GM10266 (cell line): ENCODE measurements around the gene RNF169.
A peak's percentile ranks its signal among the peaks of the same experiment; 100 is the strongest.

Experiments
- DNase-seq: peaks from one replicate; pipeline ENCODE4 v3.0.0; 2012; ENCODE audit errors: extremely low spot score
- TF ChIP-seq, protein P1 (sequence below): IDR thresholded peaks from 2 replicates; pipeline ENCODE4 v1.5.1; 2012; ENCODE audit warnings: mild to moderate bottlenecking, low read depth; ENCODE audit not compliant: control insufficient read depth, insufficient read depth; ENCODE audit errors: missing control alignments

RNF169 gene

DNA sequence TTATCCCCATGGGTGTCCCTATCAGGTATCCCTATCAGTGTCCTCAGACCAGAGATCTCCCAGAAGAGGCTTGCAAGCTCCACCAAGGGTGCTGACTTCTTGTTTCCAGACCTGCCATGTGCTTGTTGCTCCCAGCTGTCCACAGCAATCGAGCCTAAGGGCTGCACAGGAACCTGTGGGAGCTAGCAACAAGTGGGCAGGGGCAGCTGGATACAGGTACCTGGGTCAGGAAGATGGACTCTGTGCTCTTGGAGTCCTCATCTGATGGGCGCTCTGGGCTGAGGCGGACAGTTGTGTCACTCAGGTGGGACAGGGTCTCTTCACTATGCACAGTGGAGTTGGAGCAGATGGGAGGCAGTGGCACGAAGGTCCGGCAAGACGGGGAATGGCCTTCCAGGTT is 99.2 kb downstream of the RNF169 start:
- no peak for DNase-seq
- TF ChIP-seq, protein P1, sequence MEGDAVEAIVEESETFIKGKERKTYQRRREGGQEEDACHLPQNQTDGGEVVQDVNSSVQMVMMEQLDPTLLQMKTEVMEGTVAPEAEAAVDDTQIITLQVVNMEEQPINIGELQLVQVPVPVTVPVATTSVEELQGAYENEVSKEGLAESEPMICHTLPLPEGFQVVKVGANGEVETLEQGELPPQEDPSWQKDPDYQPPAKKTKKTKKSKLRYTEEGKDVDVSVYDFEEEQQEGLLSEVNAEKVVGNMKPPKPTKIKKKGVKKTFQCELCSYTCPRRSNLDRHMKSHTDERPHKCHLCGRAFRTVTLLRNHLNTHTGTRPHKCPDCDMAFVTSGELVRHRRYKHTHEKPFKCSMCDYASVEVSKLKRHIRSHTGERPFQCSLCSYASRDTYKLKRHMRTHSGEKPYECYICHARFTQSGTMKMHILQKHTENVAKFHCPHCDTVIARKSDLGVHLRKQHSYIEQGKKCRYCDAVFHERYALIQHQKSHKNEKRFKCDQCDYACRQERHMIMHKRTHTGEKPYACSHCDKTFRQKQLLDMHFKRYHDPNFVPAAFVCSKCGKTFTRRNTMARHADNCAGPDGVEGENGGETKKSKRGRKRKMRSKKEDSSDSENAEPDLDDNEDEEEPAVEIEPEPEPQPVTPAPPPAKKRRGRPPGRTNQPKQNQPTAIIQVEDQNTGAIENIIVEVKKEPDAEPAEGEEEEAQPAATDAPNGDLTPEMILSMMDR, result no peak

DNA sequence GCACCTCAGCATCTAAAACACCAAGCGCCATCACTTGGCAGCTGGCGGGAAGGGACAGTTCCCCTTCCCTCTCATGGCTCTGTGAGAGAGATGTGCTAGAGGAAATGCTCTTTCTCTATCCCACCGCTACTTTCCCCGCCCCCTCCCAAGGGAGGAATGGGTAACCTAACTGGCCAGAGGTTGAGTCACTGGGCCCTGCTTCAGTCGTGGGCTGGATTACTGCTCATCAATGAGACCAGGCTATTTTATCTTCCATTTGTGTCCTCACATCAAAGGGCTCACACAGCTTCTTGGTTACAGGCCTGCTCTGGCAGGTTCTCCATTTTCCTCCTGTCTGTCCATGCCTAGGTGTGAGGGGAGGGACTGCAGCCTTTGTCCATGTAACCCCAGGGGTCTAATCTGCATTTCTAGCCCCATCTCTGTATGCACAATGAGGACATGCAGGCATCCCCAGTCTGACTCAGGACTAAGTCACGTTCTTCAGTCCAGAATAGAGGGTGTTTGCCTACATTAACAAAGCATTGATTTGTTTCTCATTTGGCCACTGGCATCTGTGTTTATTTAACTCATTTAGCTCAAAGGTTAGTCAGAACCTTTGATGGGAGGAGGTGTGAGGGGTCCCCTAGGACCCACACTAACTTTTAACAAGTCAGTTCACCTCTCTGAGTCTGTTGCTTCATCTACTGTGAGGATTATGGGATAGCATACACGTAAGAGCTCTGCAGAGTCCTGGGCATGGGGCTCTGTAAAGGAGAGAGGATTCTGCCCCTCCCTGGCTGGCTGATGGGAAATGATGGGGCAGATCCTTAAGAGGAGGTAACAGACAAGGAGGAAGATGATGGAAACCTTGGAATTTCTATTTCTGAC is 101.1 kb downstream of the RNF169 start:
- DNase-seq, result no peak
- TF ChIP-seq, protein P1, result no peak

DNA sequence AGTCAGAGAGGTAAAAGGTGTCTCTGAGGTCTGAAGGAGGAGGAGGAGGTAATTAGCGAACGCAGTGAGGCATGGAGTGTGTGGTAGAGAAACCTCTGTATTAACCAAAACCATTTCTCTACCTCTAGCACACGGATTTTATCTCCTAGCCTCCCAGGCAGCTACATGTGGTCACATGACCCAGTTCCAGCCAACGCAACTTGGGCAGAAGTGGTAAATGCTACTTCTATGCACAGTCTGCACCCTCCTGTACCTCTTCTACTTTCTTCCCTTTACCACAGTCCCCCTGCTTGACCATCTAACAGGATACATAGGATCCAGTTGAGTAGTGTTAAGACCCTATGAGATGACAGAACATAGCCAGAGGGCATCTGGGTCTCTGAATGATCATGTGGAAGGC is 104.6 kb downstream of the RNF169 start:
- no peak for DNase-seq
- TF ChIP-seq, protein P1, result no peak

DNA sequence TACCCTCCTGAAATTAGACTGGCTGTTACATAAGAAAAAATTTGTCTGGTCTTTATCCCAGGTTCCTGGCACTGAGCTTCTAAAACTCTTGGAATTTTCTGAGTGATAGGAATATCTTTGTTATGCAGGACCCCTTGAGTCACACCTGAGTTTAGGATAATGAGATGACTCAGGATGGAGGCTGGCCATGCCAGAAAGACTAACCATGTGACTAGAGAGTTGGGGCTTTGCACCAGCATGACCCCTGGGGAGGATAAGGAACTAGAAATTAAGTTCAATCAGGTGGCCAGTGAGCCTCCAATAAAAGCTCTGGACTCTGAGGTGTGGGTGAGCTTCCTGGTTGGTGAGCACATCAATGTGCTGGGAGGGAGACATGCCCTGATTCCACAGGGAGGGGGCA is 112.1 kb downstream of the RNF169 start:
- DNase-seq, result no peak
- TF ChIP-seq, protein P1, result no peak

DNA sequence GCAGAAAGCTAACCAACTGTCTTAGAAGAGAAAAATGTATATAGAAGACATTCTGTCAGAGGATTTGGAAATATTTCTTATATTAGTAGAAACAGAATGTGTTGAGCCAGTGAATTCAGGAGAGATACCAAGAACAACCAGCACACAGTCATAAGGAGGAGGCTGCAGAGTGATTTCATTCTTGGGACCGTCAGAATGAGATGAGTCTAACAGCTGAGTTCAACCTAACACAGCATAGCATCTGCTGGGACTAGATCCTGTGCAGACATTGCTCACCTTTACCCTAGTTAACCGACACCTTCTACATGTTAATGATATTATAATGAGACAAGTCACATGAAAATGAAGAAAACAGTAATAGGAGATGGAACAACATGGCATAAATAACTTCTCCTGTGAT is 114.8 kb downstream of the RNF169 start:
- TF ChIP-seq, protein P1, result no peak
- DNase-seq, result no peak

DNA sequence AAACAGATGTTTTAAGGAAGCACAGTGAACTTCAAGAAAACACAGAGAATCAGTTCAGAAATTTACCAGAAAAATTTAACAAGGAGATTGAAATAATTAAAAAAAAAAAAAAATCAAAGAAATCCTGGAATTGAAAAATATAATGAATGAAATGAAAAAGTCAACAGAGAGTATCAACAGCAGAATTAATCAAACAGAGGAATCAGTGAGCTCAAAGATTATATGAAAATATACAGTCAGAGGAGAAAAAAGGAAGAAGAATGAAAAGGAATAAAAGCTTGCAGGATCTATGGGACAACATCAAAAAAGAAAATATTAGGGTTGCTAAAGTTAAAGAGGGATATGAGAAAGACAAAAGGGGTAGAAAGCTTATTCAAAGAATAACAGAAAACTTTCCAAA is 117.9 kb downstream of the RNF169 start:
- no peak for DNase-seq
- TF ChIP-seq, protein P1, result no peak

DNA sequence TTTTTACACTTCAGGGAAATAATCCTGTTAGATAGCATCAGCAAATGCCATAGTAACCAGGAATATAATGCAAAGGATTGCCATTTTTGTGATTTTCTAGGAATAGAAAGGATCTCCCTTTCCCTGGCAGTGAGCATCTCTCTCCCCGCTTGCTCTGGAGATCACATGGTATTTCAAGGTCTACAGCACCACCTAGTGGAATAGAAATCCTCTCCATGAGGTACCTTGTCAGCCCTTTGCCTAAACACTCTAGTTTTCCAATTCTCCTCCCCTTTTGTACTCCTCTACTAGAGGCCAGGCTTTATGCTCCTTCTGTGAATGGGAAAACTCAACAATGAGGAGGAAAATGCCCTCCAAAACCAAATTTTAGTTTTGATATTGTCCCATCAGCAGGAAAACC is 121.8 kb downstream of the RNF169 start:
- no peak for DNase-seq
- TF ChIP-seq, protein P1, result peak; percentile 15
